ENCODE measurements around the gene TMA7B. TPM values are rescaled to one million over a fixed set of nuclear protein-coding genes. Genes with fewer than 3 reads are reported as not detected.

TMA7B gene
- polyA plus RNA-seq, 1 of the 3 experiments (the other 2 are of a cell fraction) = not detected

DNA sequence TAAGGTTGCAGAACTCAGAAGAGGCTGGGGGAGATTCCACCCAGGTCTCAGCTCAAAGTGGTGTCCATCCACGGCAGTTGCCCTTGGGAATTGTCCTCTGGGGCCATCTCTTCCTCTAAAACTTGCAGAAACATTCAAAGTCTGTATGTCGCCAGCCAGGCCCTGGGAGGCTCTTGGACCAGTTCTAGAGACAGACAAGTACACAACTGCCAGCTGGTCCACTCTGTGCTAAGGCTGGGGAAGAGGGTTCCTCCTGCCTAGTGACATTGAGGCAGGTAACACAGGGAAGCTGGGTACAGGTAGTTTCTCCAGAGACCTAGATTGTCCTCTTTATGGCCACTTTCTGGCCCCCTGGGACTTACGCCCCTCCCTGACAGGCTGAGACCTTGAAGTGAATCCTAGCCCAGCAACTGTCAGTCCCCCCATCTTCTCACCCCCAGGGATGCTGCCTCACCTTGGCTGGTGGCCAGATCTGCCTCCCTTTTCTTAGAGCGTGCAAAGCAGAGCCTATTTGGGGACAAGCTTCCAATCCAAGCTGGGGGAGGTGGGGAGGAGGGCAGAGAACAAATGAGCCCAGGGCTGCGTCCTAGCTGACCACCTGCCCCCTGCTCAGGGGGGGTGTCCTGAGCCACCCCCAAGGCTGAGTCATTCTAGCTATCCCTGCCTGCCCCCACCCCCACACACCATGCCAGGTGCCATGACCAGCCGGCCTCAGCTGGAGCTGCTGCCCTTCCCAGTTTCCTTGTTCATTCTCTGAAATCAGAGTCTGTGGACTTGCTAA, 42.9 kb downstream of the TMA7B start (continued):
- TF ChIP-seq, protein P1, sequence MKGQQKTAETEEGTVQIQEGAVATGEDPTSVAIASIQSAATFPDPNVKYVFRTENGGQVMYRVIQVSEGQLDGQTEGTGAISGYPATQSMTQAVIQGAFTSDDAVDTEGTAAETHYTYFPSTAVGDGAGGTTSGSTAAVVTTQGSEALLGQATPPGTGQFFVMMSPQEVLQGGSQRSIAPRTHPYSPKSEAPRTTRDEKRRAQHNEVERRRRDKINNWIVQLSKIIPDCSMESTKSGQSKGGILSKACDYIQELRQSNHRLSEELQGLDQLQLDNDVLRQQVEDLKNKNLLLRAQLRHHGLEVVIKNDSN (IDR thresholded peaks at IDR 0.05; ENCODE audit: borderline replicate concordance, low read depth) = no peak

DNA sequence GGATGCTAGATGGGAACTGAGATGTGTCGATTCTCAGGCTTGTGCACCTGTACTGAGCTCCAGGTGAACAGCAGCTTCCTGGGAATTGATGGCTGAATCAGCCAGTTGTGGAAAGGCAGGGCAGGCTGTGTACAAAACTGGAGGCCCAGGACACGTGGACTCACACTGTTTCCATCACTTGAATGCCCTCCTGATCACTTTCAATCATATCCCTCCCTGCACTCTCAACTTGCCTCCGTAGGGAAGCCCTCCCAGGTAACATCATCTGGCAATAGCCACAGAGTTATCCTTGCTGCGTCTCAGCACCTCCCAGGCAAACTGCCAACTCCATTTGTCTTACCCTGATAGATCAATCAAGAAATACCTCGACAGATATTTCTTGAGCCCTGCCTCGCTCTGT, 44.6 kb downstream of the TMA7B start:
- Histone ChIP-seq H2AFZ (ENCODE audit: low read depth) (no peak overlapping the region), H3K4me3 (ENCODE audit: low read depth in 2 of 2, low read length in 1 of 2) (no peak overlapping the region), H3K9me2 (no peaks in the 10 kb centered on the region), H3K9ac (no peak overlapping the region), H3K79me2 (ENCODE audit: insufficient read depth) (no peaks in the 10 kb centered on the region), H3K4me2 (no peak overlapping the region), H4K20me1 (ENCODE audit: insufficient read depth) (no peaks in the 10 kb centered on the region), H3K27me3 (ENCODE audit: insufficient read depth) (no peaks in the 10 kb centered on the region), H3F3A (replicated peaks; ENCODE audit: insufficient read depth) (no peaks in the 10 kb centered on the region), H3K36me3 (replicated peaks in 1 of 2; ENCODE audit: control insufficient read depth in 1 of 2, insufficient read depth in 2 of 2, low read length in 1 of 2) (no peaks in the 10 kb centered on the region), H3K27ac (ENCODE audit: low read depth in 2 of 2, low read length in 1 of 2) (no peak overlapping the region), H3K4me1 (ENCODE audit: control insufficient read depth in 1 of 2, insufficient read depth in 2 of 2, low read depth in 1 of 2, low read length in 1 of 2) (peaks cover 0 to 11% of the 10 kb centered on the region in 2 experiments; a peak in 1 of 4 replicates), H3K9me3 (no peaks in the 10 kb centered on the region)
- ChIA-PET POLR2A (no interaction called here), CTCF (interaction anchor here (1.7 kb wide), 1 partner anchor 20 kb away, joined by 7 read pairs; no protein-coding TSS in a partner anchor)
- 58% methylated on average over 4 of the region's 6 CpGs for WGBS (ENCODE audit: low lambda C conversion rate)
- TF ChIP-seq, protein P2, sequence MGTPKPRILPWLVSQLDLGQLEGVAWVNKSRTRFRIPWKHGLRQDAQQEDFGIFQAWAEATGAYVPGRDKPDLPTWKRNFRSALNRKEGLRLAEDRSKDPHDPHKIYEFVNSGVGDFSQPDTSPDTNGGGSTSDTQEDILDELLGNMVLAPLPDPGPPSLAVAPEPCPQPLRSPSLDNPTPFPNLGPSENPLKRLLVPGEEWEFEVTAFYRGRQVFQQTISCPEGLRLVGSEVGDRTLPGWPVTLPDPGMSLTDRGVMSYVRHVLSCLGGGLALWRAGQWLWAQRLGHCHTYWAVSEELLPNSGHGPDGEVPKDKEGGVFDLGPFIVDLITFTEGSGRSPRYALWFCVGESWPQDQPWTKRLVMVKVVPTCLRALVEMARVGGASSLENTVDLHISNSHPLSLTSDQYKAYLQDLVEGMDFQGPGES (IDR thresholded peaks at IDR 0.05; ENCODE audit: low read depth, low read length) = no peak
- TF ChIP-seq RXRA (IDR thresholded peaks at IDR 0.05; ENCODE audit: borderline replicate concordance, low read depth) (no peak), FOXM1 (IDR thresholded peaks at IDR 0.05; ENCODE audit: low read depth) (no peak), RFX5 (IDR thresholded peaks at IDR 0.05; ENCODE audit: low read length) (no peak), POLR2AphosphoS5 (IDR thresholded peaks at IDR 0.05; ENCODE audit: low read depth, low read length) (no peak), JUND (IDR thresholded peaks at IDR 0.05) (no peak), TCF12 (IDR thresholded peaks at IDR 0.05) (no peak), RCOR1 (IDR thresholded peaks at IDR 0.05; ENCODE audit: low read length) (no peak), YY1 (IDR thresholded peaks at IDR 0.05; ENCODE audit: low read depth) (no peak), EZH2phosphoT487 (IDR thresholded peaks at IDR 0.05; ENCODE audit: borderline replicate concordance, low read depth) (no peak), TAF1 (IDR thresholded peaks at IDR 0.05; ENCODE audit: borderline replicate concordance, low read depth, low read length) (no peak), TEAD4 (IDR thresholded peaks at IDR 0.05; ENCODE audit: borderline replicate concordance, insufficient read depth) (no peak)
- TF ChIP-seq, protein P1 (IDR thresholded peaks at IDR 0.05; ENCODE audit: borderline replicate concordance, low read depth) = no peak
- TF ChIP-seq, protein P3, sequence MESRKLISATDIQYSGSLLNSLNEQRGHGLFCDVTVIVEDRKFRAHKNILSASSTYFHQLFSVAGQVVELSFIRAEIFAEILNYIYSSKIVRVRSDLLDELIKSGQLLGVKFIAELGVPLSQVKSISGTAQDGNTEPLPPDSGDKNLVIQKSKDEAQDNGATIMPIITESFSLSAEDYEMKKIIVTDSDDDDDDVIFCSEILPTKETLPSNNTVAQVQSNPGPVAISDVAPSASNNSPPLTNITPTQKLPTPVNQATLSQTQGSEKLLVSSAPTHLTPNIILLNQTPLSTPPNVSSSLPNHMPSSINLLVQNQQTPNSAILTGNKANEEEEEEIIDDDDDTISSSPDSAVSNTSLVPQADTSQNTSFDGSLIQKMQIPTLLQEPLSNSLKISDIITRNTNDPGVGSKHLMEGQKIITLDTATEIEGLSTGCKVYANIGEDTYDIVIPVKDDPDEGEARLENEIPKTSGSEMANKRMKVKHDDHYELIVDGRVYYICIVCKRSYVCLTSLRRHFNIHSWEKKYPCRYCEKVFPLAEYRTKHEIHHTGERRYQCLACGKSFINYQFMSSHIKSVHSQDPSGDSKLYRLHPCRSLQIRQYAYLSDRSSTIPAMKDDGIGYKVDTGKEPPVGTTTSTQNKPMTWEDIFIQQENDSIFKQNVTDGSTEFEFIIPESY (IDR thresholded peaks at IDR 0.05; ENCODE audit: borderline replicate concordance, low read depth) = no peak
- TF ChIP-seq, protein P4, sequence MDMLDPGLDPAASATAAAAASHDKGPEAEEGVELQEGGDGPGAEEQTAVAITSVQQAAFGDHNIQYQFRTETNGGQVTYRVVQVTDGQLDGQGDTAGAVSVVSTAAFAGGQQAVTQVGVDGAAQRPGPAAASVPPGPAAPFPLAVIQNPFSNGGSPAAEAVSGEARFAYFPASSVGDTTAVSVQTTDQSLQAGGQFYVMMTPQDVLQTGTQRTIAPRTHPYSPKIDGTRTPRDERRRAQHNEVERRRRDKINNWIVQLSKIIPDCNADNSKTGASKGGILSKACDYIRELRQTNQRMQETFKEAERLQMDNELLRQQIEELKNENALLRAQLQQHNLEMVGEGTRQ (IDR thresholded peaks at IDR 0.05; ENCODE audit: borderline replicate concordance, low read depth, low read length) = no peak
- DNase-seq = no peak
